ENCODE measurements around the gene CCDC24.
A peak's percentile ranks its signal among the peaks of the same experiment; 100 is the strongest.

The CCDC24 gene

GRCh38 chr1:43981135-43981491 is 10.3 kb upstream of the CCDC24 start:
- no peak for DNase-seq

- DNase-seq: no peak
These were observed 9.8 kb upstream of the CCDC24 start for GRCh38 chr1:43981636-43982035.

- DNase-seq: no peak
These were observed 9.2 kb upstream of the CCDC24 start for GRCh38 chr1:43982241-43982640.

GRCh38 chr1:43982808-43983207 is 8.6 kb upstream of the CCDC24 start:
- DNase-seq: peak; percentile 25

- no peak for DNase-seq
These were observed 8.0 kb upstream of the CCDC24 start for GRCh38 chr1:43983253-43983899.

- DNase-seq: no peak
These were observed 6.5 kb upstream of the CCDC24 start for GRCh38 chr1:43984855-43985254.

- no peak for DNase-seq
These were observed 5.3 kb upstream of the CCDC24 start for GRCh38 chr1:43985984-43986595.

GRCh38 chr1:43986712-43987111 is 4.7 kb upstream of the CCDC24 start:
- DNase-seq: no peak

GRCh38 chr1:43987159-43987902 is 4.1 kb upstream of the CCDC24 start:
- DNase-seq: no peak

GRCh38 chr1:43990271-43991199 is 864 bp upstream of the CCDC24 start:
- DNase-seq: no peak

- no peak for DNase-seq
These were observed 261 bp upstream of the CCDC24 start for GRCh38 chr1:43991200-43991475.

- DNase-seq: no peak
These were observed 1.0 kb downstream of the CCDC24 start for GRCh38 chr1:43992232-43992995.

GRCh38 chr1:43993206-43993914 is 2.0 kb downstream of the CCDC24 start:
- DNase-seq: no peak

- no peak for DNase-seq
These were observed 2.7 kb downstream of the CCDC24 start for GRCh38 chr1:43994071-43994470.

- DNase-seq: no peak
These were observed 3.7 kb downstream of the CCDC24 start for GRCh38 chr1:43994794-43995790.

- DNase-seq: no peak
These were observed 4.8 kb downstream of the CCDC24 start for GRCh38 chr1:43995984-43996732.

GRCh38 chr1:43996733-43997115 is 5.3 kb downstream of the CCDC24 start:
- DNase-seq: no peak

GRCh38 chr1:43997295-43997999 is 6.0 kb downstream of the CCDC24 start:
- DNase-seq: no peak

- no peak for DNase-seq
These were observed 6.6 kb downstream of the CCDC24 start for GRCh38 chr1:43998000-43998378.
